HG02970 (cell line): ENCODE measurements around the gene KIF2C.
"Not testable (repeated sequence)": the region's sequence is repeated elsewhere in the genome, so short reads cannot be mapped to it uniquely, and the experiment has no call there.

ENCODE experiments used
- ATAC-seq: cut with Tn5 transposase; IDR thresholded peaks from one replicate; pipeline ENCODE4 v1.9.1; 2021; ENCODE audit warnings: mild to moderate bottlenecking, moderate library complexity, moderate number of reproducible peaks; ENCODE audit not compliant: unreplicated experiment, low FRiP score

The KIF2C gene

DNA sequence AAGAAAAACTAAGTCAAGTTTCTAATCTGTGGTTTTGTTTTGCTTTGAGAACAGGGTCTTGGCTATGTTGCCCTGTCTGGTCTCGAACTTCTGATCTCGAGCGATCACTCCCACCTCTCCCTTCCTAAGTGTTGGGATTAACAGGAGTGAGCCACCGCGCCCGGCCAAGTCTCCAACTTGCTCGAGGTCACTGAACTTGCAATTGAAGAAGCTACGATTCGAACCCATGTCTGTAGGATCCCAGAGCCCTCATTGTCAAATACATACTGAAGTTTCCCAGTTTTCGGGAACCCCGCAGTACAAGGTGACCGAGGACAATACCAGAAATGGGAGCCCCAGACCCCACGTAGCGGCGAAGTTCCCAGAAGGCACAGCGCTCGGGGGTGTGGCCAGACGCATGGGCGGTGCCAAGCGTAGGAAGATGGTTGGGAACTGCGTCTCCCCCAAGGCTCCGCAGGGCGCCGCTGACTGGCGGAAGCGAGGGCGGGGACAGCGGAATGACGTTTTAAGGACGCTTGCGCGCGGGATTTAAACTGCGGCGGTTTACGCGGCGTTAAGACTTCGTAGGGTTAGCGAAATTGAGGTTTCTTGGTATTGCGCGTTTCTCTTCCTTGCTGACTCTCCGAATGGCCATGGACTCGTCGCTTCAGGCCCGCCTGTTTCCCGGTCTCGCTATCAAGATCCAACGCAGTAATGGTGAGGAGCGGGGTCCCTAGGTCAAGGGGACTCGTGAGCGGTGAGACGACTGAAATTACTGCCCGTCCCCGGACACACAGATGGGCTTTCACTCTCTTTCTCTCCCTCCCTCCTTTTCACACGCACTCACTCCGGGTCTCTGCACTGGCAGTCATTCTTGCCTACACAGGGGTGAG is at the start of gene KIF2C:
Gene KIF2C (plus strand): TSS at position 531 of the 872 bp plus-strand sequence. CDS start 96 bp downstream, at position 627.
- ATAC-seq, result peak; percentile 97

DNA sequence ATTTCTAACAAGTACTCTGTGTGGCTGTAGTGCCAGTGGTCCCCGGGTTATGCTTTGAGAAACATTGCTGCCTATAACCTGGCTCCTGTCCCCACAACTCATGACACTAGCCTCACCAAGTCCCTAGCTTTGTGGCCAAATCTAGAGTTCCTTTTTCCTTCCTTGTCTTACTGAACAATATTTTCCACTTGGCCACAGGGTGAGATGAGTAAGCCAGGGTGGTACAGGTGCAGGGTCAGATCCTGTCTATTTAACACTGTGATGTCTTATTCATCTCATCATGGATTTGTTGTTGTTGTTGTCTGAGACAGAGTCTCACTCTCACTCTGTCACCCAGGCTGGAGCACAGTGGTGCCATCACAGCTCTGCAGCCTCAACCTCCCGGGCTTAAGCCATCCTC is 46.5 kb upstream of the KIF2C start:
- ATAC-seq, result no peak

DNA sequence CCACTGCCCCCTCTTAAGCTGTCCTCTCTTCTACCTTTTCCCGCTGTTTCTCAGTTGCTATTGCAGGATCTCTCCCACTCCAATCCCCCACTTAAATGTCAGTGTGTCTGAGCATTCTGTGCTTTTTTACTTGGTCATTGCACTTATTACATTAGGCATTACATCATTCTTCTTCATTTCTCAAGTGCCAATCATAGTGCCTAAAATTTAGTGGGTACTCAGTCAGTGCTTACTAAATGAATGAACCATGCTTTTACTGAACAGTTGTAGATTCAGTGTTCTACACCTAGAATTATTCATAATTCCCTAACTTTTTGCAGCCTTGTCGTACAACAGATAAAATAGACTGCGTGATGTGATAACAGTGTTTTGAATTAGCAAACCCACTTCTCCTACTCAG is 45.7 kb upstream of the KIF2C start:
- no peak for ATAC-seq

DNA sequence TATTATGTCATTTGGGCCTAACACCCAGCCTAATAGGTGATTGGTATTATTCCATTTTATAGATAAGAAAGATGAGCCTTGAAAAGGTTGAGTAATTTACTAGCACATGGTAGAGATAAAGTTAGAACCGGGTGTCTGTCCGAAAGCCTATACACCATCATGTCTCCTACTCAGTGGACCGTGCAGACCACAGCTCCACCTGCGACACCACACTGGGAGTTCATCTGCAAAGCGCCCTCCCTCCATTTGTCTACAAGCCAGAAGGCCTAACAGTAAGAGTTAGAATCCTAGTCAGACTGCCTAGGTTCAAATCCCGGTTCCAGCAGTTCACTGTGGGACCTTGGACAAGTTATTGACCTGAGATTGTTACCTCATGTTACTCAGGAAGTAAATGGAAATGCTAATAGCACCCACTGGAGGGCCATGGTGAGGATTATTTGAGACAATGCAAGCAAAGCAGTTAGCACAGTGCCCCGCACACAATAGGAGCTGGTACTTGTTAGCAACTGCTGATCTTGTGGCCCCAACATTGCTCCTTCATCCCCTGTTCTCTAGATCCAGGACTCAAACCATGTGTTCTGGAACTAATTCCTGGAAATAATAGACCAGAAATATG is 44.7 kb upstream of the KIF2C start:
- ATAC-seq, result no peak

DNA sequence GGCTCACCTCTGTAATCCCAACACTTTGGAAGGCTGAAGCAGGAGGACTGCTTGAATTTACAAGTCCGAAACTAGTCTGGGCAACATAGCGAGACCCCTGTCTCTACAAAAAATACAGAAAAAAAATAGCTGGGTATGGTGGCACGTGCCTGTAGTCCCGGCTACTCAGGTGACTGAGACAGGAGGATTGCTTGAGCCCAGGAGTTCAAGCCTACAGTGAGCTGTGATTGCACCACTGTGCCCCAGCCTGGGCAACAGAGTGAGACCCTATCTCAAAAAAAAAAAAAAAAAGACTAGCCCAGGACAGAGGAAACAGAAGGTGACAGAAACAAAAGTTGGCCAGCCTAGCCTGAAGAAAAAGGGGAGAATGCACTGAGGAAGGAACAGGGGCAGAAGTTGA is 44.0 kb upstream of the KIF2C start:
- ATAC-seq, result no peak

DNA sequence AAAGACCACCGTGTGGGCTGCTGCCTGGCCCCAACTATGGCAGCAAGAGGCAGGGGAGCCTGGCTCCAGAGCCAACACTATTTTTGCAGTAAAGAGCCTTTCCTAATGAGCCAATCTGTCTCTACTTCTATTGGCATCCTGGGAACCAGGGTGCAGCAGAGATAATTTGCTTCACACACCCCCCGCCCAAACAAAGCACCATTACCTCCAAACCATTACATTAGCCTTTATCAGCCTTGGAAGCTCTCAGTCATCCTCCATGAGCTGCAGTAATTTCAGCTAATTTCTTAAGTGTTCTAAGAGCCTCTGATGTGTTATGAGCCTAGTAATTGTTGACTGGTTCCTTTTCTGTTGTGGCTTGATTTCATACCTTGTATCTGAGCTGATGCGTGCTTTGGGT is 43.5 kb upstream of the KIF2C start:
- no peak for ATAC-seq

DNA sequence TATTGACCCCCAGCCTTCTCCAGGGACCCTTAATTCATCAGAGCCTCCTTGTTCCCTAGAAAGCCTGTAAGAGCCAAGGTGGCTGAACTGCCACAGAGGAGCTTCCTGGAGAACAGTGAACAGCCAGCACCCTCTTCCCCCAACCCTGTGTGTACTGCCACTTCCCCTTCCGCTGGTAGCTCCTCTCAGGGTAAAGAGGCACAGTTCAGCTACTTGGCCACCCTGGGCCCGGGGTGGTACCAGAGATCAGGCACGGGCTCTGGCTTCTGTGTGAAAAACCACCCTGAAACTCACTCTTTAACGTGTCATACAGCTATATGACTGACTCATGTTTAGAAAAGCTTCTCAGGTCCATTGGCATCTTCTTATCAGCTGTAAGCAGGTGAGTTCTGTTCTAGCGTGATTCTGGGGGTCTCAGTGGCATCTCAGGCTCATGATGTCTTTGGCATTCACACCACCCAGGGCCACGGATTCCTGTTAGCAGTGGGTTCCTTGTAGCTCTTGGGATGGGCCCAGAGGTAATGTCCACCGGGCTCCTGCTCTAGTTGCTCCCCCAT is 42.8 kb upstream of the KIF2C start:
- no peak for ATAC-seq

DNA sequence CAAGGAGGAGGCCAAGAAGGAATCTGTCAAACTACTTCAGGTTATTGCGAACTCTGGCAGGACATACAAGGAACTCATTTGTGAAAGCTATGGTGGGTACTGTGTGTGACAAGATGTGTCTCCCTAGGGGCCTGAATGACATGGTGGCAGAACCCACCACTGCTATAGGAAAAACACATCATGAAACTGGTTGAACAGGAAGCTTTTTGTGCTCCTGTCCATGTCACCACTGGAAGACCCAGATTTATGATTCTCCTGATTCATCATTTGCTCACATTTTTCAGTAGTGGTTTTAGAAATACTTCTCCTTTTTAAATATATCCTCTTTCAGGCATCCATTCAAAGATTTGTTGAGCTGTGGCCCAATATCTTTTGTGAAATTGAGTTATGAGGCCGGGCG is 41.5 kb upstream of the KIF2C start:
- no peak for ATAC-seq

DNA sequence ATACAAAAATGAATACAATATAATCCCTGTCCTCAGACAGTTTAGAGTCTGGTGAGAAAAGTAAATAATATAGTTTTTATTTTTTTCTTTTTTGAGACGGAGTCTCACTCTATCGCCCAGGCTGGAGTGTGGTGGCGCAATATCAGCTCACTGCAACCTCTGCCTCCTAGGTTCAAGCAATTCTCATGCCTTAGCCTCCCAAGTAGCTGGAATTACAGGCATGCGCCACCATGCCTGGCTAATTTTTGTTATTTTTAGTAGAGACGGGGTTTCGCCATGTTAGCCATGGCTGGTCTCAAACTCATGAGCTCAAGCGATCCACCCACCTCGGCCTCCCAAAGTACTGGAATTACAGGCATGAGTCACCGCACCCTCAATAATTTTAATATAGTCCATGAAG is 40.3 kb upstream of the KIF2C start:
- ATAC-seq, result not testable (repeated sequence)

DNA sequence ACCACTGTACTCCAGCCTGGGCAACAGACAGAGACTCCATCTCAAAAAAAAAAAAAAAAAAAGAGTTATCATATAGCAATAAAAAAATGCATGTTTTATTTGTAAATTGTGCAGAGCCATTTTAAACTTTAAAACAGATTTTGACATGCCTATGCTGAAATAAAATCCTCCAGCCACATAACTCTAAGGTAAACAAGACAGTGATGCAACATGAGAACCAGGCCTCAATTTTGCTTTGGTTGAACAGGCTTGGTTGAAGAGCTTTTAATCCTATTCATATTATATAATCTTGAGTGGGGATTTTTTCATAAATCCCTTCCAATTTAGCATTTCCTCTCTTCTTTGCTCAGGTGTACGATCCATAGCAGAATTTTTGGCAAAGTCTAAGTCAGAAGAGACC is 39.1 kb upstream of the KIF2C start:
- no peak for ATAC-seq

DNA sequence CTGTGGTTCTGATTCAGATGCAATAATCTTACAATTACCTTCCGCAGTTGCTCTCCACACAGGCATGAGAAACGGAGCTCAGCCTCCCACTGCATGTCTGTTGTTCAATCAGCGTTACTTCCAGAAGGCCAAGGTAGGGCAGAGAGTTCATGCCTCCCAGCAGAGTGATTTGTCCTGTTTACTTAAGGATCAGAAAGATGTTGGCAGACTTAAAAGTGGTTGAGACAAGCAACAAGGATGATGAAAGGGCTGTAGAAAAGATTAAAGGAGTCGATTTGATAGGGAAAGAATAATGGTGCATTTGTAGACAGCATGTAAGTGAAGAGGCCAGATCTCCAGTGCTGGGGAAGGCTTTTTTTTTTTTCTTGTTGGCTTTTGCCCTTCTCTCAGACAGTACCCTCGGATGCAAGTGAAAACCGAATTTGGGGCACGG is 38.5 kb upstream of the KIF2C start:
- no peak for ATAC-seq

DNA sequence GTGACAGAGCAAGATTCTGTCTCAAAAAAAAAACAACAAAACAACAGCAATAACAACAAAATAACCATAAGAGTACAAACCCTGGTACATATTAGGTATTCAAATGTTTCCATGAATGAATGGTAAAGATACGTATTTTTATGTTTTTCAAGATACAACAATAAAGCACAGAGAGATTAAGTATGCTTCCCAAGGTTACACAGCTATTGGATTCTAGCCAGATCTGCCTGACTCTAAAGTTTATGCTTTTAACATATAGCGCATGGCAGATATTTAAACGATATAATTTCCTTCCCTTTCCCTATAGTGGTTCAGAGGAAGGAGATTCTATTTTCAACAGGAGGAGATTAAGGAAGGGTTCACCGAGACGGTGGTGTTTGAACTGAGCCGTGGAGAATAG is 34.2 kb upstream of the KIF2C start:
- no peak for ATAC-seq

DNA sequence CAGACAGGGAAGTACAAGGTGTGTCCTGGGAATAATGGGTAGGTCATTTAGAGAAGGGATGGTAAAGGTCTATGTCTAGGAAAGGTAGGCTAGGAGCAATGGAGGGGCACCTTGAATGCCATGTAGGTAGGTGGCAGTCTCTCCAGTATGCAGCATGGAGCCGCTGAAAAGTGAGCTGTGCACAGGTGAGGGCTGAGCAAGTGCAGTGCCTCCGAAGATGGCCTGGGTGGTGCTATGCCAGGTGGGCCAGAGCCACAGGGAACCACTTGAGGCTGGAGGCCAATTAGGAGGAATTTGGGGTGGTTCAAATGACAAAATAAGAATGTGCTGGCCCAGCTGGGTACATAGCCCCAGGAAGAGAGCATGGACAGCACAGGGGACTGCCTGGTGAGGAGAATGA is 33.7 kb upstream of the KIF2C start:
- no peak for ATAC-seq

DNA sequence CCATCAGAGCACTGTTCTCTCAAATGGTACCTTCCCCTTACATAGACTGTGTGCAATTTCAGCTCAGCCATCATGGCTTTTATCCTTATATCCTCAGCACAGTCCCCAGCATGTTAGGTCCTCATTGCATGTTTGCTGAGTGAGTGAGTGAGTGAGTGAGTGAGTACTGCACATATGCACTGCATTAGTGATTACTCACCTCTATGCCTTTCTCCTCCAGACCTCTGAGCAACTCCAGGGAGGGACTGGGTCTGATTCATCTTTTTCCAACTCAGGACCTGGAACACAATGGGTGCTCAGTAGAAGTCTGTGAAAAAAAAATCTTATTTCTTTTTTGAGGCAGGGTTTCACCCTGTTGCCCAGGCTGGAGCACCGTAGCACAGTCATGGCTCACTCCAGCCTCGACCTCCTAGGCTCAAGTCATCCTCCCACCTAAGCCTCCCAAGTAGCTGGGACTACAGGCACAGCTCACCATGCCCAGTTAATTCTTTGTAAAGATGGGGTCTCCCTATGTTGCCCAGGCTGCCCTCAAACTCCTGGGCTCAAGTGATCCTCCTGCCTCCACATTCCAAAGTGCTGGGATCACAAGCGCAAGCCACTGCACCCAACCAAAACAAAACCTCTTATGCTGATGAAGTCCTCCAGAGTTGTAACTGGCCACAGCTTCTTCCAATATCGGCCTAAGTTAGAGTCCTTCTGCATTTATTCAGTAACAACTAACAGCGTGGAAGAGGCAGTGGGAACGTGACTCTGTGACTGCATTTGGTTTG is 32.3 kb upstream of the KIF2C start:
- no peak for ATAC-seq

DNA sequence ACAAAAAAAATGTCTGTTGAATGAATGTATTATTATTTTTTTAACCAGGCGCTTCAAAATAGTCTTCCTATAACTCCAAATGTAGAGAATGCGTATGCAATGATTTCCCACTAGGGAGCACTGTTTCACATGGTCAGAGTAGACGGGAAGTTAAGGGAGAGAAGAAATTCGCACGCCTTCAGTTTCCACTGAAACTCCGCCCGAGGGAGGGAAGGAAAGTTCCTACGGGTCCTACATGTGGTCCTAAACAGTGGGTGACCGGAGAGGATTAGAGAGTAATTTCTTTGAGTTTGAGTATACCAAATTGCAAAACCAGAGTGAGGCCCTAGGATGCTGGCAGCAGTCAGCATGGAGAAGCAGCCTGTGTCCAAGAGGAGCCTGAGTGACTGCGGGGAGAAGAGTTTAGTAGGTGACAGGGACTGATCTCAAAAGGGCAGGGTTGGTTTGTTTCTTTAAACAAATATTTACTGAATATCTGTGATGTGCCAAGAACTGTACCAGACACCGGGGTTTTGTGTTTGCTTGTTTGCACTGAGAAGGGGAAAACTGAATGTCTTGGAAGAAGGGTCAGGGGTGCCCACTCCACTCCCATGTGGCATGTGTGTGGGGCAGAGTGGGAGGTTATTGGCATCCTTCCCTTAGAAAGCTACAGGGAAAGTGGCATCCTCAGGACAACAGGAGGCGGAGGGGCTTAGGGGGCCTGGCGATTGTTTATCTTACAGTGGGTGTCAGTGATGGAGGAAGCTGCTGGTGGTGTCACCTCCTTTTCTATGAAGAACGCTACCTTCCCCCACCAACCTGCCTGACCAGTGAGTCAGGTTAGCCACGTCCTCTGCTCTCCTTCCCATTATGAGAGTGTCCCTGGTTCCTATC is 31.4 kb upstream of the KIF2C start:
- ATAC-seq, result no peak

DNA sequence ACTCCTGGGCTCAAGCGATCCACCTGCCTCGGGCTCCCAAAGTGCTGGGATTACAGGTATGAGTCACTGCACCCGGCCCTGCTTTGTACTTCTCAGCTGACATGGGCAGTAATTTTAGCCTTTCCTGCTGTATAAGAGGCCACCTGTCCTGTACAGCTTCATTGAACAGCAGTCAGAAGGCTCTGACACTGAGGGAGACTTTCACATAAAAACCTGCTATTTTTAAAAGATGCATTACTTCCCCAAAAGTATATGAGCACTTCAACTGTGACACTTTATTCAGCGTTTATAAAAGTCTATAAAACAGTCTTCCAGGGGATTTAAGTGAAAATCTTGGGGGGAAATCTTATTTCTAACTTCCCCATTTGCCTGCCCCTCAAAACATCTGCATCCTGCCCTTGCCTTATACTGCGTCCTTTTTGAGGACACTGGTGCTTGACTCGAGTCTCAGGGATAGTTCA is 26.3 kb upstream of the KIF2C start:
- no peak for ATAC-seq

DNA sequence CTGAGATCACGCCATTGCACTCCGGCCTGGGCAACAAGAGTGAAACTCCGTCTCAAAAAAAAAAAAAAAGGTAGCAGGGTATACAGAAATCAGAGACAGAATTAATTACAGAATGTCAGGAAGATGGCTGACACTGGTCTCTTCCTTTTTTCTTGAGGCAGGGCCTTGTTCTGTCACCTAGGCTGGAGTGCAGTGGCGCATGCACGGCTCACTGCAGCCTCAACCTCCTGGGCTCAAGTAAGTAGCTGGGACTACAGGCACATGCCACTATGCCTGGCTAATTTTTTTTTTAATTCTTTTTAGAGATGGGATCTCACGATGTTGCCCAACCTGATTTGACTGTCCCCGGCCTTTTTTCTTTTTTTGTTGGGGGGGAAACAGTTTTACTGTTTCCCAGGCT is 25.1 kb upstream of the KIF2C start:
- no peak for ATAC-seq

DNA sequence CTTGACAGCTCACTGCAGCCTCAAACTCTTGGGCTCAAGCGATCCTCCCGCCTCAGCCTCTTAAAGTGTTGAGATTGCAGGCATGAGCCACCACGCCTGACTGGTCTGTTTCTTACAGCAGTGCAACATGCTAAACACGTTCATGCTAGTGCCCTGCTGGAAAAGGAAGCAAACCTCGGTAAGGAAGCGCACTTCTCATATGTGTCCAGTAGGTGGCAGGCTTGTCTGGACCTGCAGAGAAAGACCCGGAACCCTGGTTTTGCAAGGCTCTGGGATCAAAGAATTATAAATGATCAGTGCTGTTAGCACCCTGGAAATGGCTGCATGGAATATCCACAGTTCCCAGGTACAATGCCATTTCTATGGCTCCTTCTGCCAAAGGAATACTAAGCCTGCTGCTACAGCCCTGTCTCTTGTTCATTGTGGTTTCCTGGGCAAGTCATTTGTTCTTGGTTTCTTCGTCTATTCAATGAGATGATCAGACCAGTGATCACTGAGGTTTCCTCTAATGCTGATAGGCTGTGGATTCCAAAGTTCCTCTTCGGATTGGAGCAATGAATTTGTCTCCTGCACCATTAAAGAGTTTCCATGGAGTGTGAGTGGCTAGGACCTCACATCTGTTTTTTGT is 24.6 kb upstream of the KIF2C start:
- no peak for ATAC-seq

DNA sequence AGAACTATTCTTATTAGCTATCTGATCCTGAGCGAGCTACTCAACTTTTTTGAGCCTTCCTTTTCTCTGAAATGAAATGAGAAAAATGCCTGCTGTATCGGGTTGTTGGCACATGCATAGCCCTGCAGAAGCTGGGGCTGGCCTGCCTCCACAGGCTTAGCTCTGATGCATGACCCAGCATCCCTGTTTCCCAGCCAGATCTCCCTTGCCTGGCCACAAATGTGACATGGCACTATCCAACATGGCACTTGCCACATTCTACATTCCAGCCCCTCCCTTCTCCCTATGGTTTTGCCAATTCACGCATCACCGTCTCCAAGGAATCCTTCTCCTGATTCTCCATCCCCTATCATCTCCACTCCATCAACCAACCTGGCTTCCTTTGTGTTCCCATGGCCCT is 22.5 kb upstream of the KIF2C start:
- no peak for ATAC-seq

DNA sequence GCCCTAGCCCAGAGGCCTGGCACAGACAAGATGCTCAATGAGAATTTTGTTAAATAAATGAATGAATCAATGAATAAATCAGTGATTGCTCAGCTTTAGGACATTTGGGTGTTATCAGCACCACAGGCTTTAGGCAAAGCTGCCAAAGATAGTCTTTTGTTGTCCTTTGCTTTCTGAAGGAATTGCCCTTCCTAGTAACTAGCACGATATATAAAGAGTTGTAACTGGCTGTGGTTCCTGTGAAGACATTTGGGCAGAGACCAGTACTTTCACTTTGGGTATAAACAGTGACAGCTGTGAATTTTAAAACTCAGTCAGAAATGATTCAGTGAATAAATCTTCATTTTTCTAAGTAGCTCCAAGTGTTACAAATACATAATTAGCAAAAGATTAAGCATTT is 22.0 kb upstream of the KIF2C start:
- no peak for ATAC-seq
